CD4-positive, alpha-beta T cell treated with Interleukin-4 for 4 hours (primary cell): Measurements from ENCODE around the gene CCR4.
"Not testable (repeated sequence)": the region's sequence is repeated elsewhere in the genome, so short reads cannot be mapped to it uniquely, and the experiment has no call there.

Source experiments
- DNase-seq: peaks from one replicate; pipeline ENCODE4 v3.0.0-alpha.2; 2020

Gene CCR4

DNA sequence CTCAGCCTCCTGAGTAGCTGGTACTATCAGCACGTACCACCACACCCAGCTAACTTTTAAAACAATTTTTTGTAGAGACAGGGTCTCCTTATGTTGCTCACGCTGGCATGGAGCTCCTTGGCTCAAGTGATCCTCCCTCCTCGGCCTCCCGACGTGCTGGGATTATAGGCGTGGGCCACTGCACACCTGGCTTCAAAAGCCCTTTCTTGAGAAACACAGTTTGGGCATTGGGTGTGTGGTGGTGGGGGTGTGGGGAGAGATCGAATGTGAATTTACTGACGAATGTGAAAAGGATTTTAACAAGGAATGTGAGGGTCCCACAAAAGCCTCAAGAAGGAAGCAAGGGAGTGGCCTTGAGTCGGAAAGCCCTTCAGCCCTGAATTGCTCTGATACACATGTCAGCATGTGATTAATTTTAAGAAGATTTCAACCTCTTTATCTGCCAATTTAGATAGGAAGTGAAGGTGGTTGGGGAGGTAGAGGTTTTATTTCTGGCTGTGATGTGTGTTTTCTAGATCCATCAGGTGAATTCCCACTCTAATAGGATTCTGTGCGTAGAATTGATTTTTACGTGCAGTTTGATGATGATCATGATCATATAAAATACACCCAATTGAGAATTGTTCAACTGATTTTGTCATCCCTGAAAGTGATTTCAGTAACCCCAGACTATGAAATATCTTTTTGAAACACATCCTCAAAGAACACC lies 1.1 kb downstream of the CCR4 start:
- peak; percentile 32 for DNase-seq

DNA sequence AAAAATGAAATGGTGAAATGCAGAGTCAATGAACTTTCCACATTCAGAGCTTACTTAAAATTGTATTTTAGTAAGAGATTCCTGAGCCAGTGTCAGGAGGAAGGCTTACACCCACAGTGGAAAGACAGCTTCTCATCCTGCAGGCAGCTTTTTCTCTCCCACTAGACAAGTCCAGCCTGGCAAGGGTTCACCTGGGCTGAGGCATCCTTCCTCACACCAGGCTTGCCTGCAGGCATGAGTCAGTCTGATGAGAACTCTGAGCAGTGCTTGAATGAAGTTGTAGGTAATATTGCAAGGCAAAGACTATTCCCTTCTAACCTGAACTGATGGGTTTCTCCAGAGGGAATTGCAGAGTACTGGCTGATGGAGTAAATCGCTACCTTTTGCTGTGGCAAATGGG lies 3.1 kb downstream of the CCR4 start:
- DNase-seq, result no peak

- no peak for DNase-seq
These were observed 5.5 kb downstream of the CCR4 start for GRCh38 chr3:32956750-32957570.

DNA sequence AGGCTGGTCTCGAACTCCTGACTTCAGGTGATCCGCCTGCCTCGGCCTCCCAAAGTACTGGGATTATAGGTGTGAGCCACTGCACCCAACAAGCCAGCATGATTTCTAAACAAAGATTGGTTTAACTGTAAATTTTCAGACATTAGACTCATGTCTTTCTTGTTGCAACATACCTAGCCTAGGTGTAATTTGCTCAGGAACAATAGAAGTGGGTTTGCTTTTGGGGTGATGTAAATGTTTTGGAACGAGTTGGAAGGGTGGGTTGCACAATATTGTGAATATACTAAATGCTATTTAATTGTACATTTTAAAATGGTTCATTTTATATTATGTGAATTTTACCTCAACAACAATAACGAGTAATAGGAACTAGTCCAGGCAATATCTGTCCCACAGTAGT lies 7.1 kb downstream of the CCR4 start:
- no peak for DNase-seq

- no peak for DNase-seq
These were observed 7.9 kb downstream of the CCR4 start for GRCh38 chr3:32959371-32959770.

GRCh38 chr3:32960404-32961170 lies 9.1 kb downstream of the CCR4 start:
- DNase-seq, result peak; percentile 36

GRCh38 chr3:32961189-32961715 lies 9.8 kb downstream of the CCR4 start:
- no peak for DNase-seq

DNA sequence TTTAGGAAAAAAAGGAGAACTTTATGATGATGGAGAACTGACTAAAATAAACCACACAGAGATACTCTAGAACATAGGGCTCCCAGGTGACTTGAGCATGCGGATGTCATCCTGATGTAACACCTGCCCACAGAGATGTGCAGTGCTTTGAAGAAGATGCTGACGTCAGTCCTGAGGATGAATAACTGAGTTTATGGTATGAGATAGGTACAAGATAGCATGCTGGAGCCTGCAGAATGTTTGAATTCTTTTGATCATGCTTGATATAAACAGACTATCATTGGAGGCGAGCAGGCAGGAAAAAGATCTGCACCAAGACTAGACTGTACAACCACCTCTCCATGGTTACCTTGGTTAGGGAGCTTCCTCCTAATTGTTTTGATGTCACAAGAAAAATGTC lies 12.4 kb downstream of the CCR4 start:
- peak; percentile 63 for DNase-seq

DNA sequence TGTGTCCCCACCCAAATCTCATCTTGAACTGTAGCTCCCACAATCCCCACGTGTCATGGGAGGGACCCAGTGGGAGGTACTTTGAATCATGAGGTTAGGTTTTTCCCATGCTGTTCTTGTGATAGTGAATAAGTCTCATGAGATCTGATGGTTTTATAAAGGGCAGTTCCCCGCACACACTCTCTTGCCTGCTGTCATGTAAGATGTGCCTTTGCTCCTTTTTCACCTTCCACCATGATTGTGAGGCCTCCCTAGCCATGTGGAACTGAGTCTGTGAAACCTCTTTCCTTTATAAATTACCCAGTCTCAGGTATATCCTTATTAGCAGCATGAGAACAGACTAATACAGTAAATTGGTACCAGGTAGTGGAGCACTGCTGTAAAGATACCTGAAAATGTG lies 13.3 kb downstream of the CCR4 start:
- not testable (repeated sequence) for DNase-seq

- not testable (repeated sequence) for DNase-seq
These were observed 14.3 kb downstream of the CCR4 start for GRCh38 chr3:32965617-32966213.

GRCh38 chr3:32966627-32967026 lies 15.2 kb downstream of the CCR4 start:
- DNase-seq, result not testable (repeated sequence)

DNA sequence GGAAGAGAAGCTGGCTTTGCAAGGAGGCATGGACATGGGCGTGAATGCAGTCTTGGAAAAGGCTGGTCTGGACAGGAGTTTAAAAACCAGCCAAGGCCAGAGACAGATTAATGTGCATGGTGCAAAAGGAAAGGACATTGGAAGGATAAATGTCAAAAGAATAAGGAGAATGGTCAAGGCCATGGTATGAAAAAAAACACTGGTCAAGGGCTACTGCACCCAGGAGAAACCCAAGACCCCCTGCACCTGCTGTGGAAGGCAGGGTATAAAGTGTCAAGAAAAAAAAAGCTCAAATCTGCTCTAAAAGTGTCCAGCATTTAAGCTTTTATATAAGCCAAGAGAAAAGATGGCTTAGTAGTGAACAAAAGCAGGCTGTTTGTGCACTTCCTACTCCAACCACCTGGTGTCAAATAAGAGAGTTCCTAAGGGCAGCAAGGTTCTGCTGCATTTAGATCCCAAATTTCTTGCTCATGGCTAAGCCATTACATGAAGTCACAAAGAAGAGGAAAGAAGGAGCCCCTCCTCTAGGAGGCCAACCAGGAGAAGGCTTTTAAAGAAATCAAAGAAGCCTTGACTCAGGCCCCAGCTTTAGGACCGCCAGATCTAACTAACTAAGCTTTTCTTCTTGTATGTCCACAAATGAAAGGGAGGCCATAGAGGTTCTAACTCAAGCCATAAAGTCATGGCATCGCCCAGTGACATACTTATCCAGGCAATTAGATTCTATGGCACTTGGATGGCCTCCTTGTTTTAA lies 16.9 kb downstream of the CCR4 start:
- DNase-seq, result no peak

DNA sequence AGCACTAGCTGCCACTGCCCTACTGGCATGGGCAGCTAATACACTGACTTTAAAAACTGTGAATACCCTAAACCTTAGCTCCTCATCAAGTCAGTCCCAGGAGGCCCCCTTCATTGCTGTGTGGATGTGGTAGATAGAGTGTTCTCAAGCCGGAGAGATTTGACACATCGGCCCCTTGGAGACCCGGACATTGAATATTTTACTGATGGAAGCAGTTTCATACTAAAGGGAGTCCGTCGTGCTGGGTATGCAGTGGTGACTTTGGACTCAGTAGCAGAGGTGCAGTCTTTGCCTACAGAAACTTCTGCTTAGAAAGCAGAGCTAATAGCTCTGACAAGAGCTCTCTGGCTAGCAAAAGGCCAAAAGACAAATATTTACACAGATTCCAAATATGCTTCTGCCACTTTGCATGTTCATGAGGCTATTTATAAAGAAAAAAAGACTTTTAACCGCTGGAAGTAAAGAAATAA lies 17.5 kb downstream of the CCR4 start:
- DNase-seq, result no peak

DNA sequence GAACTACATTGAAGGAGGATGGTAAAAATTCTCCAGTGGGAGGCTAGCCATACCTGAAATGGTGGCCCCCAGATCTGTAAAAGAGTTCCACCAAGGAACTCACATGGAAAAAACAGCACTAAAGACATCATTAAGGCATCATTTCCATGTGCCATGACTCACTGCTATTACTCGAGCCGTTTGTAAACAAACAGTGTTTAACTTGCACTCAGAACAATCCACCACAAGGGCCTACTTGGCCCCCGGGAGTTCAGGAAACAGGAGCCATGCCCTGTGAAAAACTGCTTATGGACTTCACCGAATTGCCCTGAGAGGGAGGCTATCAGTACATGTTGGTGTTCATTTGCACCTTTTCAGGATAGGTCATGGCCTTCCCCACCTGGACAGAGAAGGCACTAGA lies 18.2 kb downstream of the CCR4 start:
- no peak for DNase-seq

- DNase-seq, result not testable (repeated sequence)
These were observed 19.8 kb downstream of the CCR4 start for GRCh38 chr3:32971291-32971690.

GRCh38 chr3:32972482-32973146 lies 21.2 kb downstream of the CCR4 start:
- no peak for DNase-seq

GRCh38 chr3:32973982-32974381 lies 22.5 kb downstream of the CCR4 start:
- DNase-seq, result peak; percentile 69

GRCh38 chr3:32975891-32976595 lies 24.6 kb downstream of the CCR4 start:
- no peak for DNase-seq

- DNase-seq, result no peak
These were observed 26.4 kb downstream of the CCR4 start for GRCh38 chr3:32977861-32978260.

DNA sequence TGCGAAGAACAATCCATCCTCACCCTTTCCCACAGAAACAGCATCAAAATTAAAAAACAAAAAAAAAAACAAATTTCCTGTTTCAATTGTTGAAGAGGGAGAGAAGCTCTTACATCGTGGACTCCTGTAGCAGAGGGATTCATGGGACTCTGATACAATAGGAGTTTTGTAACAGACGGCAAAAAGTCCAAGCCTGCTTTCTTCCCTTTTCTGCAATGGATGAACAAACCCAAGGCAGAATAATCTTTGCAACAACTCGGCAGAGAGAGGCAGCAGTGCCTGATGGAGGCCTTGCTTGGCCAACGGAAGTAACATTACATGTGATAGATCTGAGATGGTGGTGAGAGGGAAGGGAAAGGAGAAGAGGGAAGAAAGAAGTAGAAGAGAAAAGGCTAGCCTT lies 26.9 kb downstream of the CCR4 start:
- DNase-seq, result no peak

- DNase-seq, result no peak
These were observed 31.7 kb downstream of the CCR4 start for GRCh38 chr3:32983124-32983523.
